ENCODE data around the gene DOP1A. TPM values are rescaled to one million over a fixed set of nuclear protein-coding genes. Genes with fewer than 3 reads are reported as not detected.
A peak's percentile ranks its signal among the peaks of the same experiment; 100 is the strongest.

Gene DOP1A
- total RNA-seq, 4 donors from 2014 or later: 33.2 to 46.9 (median 34.1) TPM

DNA sequence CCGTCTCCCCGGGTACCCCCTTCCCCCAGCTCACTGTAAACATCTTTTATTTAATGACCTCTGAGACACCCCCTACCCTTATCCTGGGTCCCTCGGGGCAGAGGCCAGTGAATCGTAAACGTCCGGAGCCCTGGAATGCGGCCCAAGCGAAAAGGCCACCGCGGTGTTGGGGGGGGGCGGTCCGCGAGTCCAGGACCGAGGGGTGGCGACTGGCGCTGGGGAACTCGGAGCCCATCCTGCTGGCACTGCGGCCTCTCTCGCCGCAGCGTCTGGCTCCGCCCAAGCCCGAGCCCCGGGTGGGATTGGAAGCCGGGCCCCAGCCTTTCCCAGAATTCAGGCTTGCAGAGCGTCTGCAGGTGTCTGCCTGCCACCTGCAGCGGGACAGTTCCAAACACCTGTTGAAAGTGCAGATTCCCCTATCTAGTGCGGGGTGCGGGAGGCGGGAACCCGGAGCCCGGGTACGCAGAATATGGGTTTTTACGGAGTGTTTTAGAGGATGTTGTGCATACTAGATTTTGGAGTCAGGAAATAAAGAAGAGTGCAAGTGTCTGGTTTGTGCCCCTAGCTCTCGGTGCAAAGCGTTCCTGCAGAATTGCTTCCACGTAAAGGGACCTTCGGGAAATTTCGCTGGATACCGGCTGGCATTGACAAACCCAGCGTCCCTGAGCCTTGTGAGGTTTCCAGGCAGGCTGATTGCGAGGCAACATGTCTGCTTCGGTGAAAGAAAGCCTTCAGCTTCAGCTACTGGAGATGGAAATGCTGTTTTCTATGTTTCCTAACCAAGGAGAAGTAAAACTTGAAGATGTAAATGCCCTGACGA is 126.5 kb downstream of the DOP1A start:
- Histone ChIP-seq H3K9me3 (no peaks in the 10 kb centered on the region), H3K36me3 (peaks cover 0 to 24% (median 9%) of the 10 kb centered on the region in 4 donors), H3K27me3 (no peaks in the 10 kb centered on the region), H3K27ac (replicated peaks in 1 of 4) (peak overlapping the region; percentile 86 to 91 (median 90)), H3K4me1 (peaks cover 8 to 36% (median 33%) of the 10 kb centered on the region in 4 donors), H3K4me3 (peak overlapping the region; percentile 94 to 100 (median 97))
- WGBS: 4% methylated on average over 31 of the region's 44 CpGs
- TF ChIP-seq POLR2A (IDR thresholded peaks at IDR 0.05; ENCODE audit: low read depth): no peak
- TF ChIP-seq CTCF (IDR thresholded peaks at IDR 0.05): no peak
- TF ChIP-seq EP300 (IDR thresholded peaks at IDR 0.05): no peak
- TF ChIP-seq POLR2AphosphoS5 (IDR thresholded peaks at IDR 0.05): no peak
- intact Hi-C loops (cut with DNase I): loop anchor here (10.0 kb wide), 1 partner anchor 129 kb away; the partner anchor contains the start of genes DOP1A and UBE3D
- no peak for DNase-seq (ENCODE audit: extremely low spot score)

DNA sequence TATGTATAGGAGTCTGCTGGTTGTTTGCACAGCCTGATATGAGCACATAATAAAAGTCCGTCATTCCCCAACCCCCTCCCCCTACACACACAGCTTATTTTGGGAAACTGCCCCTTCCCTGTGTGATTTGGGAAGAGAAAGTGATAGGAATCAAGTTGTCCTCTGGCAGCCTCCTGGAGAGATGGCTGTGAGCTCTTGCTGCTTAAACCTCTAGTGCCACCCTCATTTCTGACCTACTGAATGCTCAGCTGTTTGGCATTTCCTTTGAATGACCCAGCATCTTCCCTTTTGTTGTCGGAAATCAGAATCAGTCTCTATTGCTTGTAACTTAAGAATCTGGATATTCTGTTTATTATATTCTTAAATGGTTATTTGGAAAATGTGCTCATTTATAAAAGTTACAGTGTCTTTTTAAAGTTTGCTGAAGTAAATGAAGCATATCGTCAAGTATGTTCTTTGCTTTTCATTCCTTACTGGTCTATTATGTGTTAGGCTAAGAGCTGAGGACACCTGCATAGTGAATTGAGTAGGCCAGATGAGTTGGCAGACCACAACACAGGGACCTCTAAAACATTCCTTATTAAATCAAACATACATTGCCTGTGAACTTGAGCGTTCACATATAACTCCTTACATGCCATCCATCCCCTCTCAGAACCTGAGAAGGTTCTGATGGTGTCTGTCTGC is 131.2 kb downstream of the DOP1A start:
- Histone ChIP-seq H3K36me3 (peaks cover 0 to 24% (median 9%) of the 10 kb centered on the region in 4 donors), H3K27ac (replicated peaks in 1 of 4) (no peak overlapping the region), H3K9me3 (no peaks in the 10 kb centered on the region), H3K4me3 (no peak overlapping the region), H3K27me3 (no peaks in the 10 kb centered on the region), H3K4me1 (peaks cover 8 to 14% (median 12%) of the 10 kb centered on the region in 4 donors)
- WGBS: 84% methylated on average over 4 of the region's 4 CpGs
- TF ChIP-seq POLR2AphosphoS5 (IDR thresholded peaks at IDR 0.05): no peak
- no peak for TF ChIP-seq POLR2A (IDR thresholded peaks at IDR 0.05; ENCODE audit: low read depth)
- TF ChIP-seq CTCF (IDR thresholded peaks at IDR 0.05): no peak
- no peak for TF ChIP-seq EP300 (IDR thresholded peaks at IDR 0.05)
- intact Hi-C loops (cut with DNase I): loop anchor here (10.0 kb wide), 1 partner anchor 134 kb away; the partner anchor contains the start of genes DOP1A and UBE3D
- DNase-seq (ENCODE audit: extremely low spot score): no peak

GRCh38 chr6:83199173-83199862 is 131.8 kb downstream of the DOP1A start:
- Histone ChIP-seq H3K4me3 (no peak overlapping the region), H3K9me3 (no peaks in the 10 kb centered on the region), H3K36me3 (peaks cover 0 to 24% (median 9%) of the 10 kb centered on the region in 4 donors), H3K27me3 (no peaks in the 10 kb centered on the region), H3K27ac (replicated peaks in 1 of 4) (no peak overlapping the region), H3K4me1 (peaks cover 3 to 9% (median 7%) of the 10 kb centered on the region in 4 donors)
- no peak for DNase-seq (ENCODE audit: extremely low spot score)
- 87% methylated on average over 5 of the region's 5 CpGs for WGBS
- no peak for TF ChIP-seq EP300 (IDR thresholded peaks at IDR 0.05)
- intact Hi-C loops (cut with DNase I): loop anchor here (10.0 kb wide), 1 partner anchor 135 kb away; the partner anchor contains the start of genes DOP1A and UBE3D

DNA sequence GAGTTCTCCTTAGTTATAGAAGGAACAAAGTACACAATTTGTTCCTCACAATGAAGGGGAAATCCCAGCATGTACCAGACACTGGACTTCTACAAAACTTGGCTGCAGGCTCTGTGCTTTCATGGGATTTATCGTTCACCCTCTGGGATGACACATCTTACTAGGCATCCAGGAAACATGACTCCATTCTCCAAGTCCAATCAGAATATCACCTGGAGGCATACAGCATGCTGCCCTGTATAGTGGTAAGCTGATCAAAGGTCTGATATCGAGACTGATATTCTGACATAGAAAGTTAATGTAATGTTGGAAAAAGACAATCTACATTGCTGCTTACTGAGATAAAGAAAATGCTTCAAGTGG is 132.4 kb downstream of the DOP1A start:
- Histone ChIP-seq H3K36me3 (peaks cover 0 to 24% (median 9%) of the 10 kb centered on the region in 4 donors), H3K27me3 (no peaks in the 10 kb centered on the region), H3K4me3 (no peak overlapping the region), H3K9me3 (no peaks in the 10 kb centered on the region), H3K27ac (replicated peaks in 1 of 4) (no peak overlapping the region), H3K4me1 (peaks cover 0 to 3% (median 1%) of the 10 kb centered on the region in 4 donors)
- 62% methylated on average over 2 of the region's 2 CpGs for WGBS
- intact Hi-C loops (cut with DNase I): loop anchor here (10.0 kb wide), 1 partner anchor 135 kb away; the partner anchor contains the start of genes DOP1A and UBE3D
- TF ChIP-seq CTCF (IDR thresholded peaks at IDR 0.05): no peak
- no peak for TF ChIP-seq EP300 (IDR thresholded peaks at IDR 0.05)
- TF ChIP-seq POLR2A (IDR thresholded peaks at IDR 0.05; ENCODE audit: low read depth): no peak
- no peak for TF ChIP-seq POLR2AphosphoS5 (IDR thresholded peaks at IDR 0.05)
- no peak for DNase-seq (ENCODE audit: extremely low spot score)
